Mammary epithelial cell (primary cell): ENCODE results near the gene KMT2B.

Source experiments
- CTCF ChIP-seq, 2 donors: IDR thresholded peaks in 1 of 2; conservative IDR thresholded peaks in 1 of 2; 2 replicates each; pipeline ENCODE4 v1.5.1; 2011 to 2012; ENCODE audit warnings: inconsistent platforms in 2 of 2, low read length in 2 of 2, mild to moderate bottlenecking in 2 of 2, control low read depth in 1 of 2, low read depth in 1 of 2; ENCODE audit not compliant: insufficient read depth in 1 of 2; ENCODE audit errors: extremely low read depth in 1 of 2
- EZH2 ChIP-seq: IDR thresholded peaks from 2 replicates; pipeline ENCODE4 v1.6.1; 2012; ENCODE audit warnings: low read length, inconsistent platforms, borderline replicate concordance

- TF ChIP-seq CTCF (conservative IDR thresholded peaks at IDR 0.05 in 1 of 2, IDR thresholded peaks at IDR 0.05 in 1 of 2; ENCODE audit: extremely low read depth in 1 of 2, insufficient read depth in 1 of 2, low read depth in 1 of 2, low read length in 2 of 2) (peak in 1 of 2 donors; percentile 44), EZH2 (no peak)
Observed at GRCh38 chr19:35744430-35745327, 26.9 kb downstream of the KMT2B start.
